ENCODE data around the gene GDPD5. TPM values are rescaled to one million over a fixed set of nuclear protein-coding genes. Genes with fewer than 3 reads are reported as not detected.

GDPD5 gene
- total RNA-seq, 1 donor from 2014 or later, result 15.8 TPM

DNA sequence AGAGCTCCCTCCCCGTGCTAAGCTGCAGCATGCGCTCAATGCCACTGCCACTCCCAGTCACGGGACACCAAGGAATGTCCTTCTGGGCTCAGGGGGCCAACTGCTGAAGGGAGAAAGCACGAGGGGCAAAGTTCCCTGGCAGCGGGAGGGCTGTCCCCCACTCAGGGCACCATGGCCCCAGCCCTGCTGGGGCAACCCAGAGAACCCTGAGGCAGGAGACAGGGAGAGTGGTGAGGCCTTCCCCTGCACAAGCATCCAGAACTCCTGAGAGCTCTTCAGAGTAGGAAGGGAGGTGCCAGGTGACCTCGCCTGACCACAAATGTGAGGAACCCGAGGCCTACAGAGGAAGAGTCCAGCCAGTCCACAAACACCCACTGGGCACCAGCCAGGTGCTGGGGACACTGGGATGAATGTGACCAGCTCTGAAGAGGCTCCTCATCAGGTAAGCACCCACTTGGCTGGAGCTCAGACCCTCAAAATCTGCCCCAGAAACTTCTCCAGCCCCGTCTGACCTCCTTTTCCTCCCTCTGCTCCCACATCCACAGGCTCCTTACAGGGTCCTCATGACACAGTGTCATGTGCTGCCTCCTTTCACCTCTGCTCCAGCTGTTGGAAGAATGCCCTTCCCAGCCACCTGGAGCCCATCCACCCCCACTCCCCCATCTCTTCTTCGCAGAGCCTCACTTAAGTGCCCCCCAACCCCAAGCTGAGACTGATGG lies 15.6 kb downstream of the GDPD5 start:
- TF ChIP-seq, protein P1, sequence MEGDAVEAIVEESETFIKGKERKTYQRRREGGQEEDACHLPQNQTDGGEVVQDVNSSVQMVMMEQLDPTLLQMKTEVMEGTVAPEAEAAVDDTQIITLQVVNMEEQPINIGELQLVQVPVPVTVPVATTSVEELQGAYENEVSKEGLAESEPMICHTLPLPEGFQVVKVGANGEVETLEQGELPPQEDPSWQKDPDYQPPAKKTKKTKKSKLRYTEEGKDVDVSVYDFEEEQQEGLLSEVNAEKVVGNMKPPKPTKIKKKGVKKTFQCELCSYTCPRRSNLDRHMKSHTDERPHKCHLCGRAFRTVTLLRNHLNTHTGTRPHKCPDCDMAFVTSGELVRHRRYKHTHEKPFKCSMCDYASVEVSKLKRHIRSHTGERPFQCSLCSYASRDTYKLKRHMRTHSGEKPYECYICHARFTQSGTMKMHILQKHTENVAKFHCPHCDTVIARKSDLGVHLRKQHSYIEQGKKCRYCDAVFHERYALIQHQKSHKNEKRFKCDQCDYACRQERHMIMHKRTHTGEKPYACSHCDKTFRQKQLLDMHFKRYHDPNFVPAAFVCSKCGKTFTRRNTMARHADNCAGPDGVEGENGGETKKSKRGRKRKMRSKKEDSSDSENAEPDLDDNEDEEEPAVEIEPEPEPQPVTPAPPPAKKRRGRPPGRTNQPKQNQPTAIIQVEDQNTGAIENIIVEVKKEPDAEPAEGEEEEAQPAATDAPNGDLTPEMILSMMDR (IDR thresholded peaks at IDR 0.05), result no peak
- Histone ChIP-seq H3K4me3 (no peak overlapping the region), H3K9me3 (no peaks in the 10 kb centered on the region), H3K27me3 (ENCODE audit: low read depth) (no peaks in the 10 kb centered on the region), H3K27ac (no peak overlapping the region), H3K36me3 (no peaks in the 10 kb centered on the region), H3K4me1 (peaks cover 6% of the 10 kb centered on the region)
- no peak for DNase-seq
- peak; percentile 49 to 57 for ATAC-seq
- intact Hi-C loops (cut with DNase I), result no loop called here

DNA sequence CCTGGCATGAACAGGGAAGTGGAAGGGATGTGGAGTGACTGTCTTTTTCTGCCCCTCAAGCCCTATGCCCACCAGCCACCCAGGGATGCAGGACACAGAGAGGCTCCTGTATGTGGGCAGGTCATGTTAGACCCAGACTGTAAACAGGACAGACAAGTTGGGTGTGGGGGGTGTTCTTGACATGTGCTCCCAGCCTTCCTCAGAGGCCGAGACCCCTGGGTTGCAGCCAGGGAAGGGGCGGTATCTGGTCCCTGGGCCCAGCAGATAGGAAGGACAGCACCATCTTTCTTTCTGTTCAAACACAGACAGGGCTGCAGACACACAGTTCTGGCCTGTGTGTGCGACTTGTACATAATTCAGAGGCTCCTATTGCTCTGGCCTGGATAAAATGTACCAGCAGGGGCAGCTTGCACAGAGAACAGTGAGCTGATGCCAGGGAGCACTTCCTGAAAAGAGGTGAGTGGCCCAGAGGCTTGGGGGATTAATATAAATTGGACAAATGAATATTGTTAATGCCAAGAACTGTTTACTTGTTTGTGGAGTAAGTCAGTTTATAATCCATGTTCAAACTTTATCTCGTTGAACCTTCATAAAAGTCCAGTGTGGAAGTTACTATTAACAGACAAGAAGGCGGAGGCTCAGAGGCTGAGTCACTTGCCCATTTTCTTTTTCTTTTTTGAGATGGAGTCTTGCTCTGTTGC lies 16.6 kb downstream of the GDPD5 start:
- Histone ChIP-seq H3K27me3 (ENCODE audit: low read depth) (no peaks in the 10 kb centered on the region), H3K9me3 (no peaks in the 10 kb centered on the region), H3K4me1 (peaks cover 6% of the 10 kb centered on the region), H3K4me3 (no peak overlapping the region), H3K27ac (no peak overlapping the region), H3K36me3 (no peaks in the 10 kb centered on the region)
- intact Hi-C loops (cut with DNase I), result no loop called here
- DNase-seq, result no peak
- no peak for ATAC-seq
- TF ChIP-seq, protein P1 (IDR thresholded peaks at IDR 0.05), result no peak

DNA sequence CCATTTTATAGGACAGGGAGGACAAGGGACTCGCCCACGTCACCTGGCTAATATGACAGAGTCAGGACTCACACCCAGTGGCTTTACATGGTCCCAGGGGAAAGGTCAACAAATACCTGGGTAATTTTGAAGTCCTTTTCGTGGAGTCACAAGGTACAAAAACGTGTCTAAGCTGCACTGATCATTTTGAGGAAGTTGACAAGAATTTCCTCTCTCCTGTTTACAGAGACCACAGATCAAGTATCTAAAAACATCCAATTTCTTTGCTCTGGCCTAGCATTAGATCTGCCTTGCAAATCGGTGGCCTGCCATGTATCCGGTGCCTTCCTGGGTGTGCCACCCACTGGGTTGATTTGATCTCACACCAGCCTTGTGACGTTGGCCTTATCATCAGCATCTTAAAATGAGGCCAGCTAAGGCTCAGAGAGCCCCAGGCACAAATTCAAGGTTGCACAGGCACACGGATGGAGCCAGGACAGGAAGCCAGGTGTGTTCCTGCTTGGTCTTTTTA lies 17.6 kb downstream of the GDPD5 start:
- Histone ChIP-seq H3K27me3 (ENCODE audit: low read depth) (no peaks in the 10 kb centered on the region), H3K4me3 (no peak overlapping the region), H3K27ac (no peak overlapping the region), H3K36me3 (no peaks in the 10 kb centered on the region), H3K4me1 (peaks cover 6% of the 10 kb centered on the region), H3K9me3 (no peaks in the 10 kb centered on the region)
- TF ChIP-seq, protein P1 (IDR thresholded peaks at IDR 0.05), result no peak
- ATAC-seq (no peak), DNase-seq (no peak)
- intact Hi-C loops (cut with DNase I), result no loop called here

DNA sequence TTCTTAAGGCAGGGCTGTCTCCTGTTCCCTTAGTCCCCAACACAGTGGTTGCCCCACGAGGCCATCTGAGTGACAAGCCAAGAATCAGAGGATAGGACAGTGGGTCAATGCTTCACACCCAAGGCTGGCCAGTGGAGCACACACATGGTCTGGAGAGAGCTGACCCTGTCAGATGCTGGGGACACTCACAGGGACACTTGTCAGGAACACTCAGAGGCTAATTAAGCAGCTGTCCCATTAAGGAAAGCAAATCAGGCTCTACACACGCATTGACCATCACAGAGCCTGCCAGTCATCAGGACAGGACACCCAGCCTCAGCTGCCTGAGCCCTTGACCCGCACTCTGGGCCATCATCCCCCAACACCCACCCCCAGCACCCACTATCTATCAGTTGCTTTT lies 18.2 kb downstream of the GDPD5 start:
- intact Hi-C loops (cut with DNase I), result no loop called here
- ATAC-seq (no peak), DNase-seq (no peak)
- TF ChIP-seq, protein P1 (IDR thresholded peaks at IDR 0.05), result no peak
- Histone ChIP-seq H3K27me3 (ENCODE audit: low read depth) (no peaks in the 10 kb centered on the region), H3K9me3 (no peaks in the 10 kb centered on the region), H3K4me3 (no peak overlapping the region), H3K36me3 (no peaks in the 10 kb centered on the region), H3K27ac (no peak overlapping the region), H3K4me1 (peaks cover 6% of the 10 kb centered on the region)

DNA sequence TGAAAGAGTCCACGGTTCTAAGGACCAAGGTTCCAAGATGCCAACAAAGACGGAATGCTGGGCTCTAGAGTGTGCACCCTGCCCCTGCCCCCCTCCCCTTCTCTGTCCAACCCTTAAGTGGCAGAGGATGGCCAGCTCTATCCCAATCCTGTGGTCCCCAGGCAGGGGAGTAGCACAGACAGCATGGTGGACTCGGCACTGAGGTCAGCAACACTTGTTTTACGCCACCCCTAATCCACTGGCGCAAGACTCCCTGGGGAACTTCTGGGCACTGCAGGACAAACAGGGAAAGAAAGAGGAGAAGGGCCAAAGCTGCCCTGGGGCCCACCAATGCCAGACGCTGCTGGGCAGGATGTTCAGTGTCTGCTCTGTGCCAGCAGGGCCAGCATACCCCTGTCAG lies 18.9 kb downstream of the GDPD5 start:
- no peak overlapping the region for H3K4me3 ChIP-seq
- no peaks in the 10 kb centered on the region for H3K36me3 ChIP-seq
- intact Hi-C loops (cut with DNase I), result no loop called here
- H3K4me1 ChIP-seq, result peaks cover 6% of the 10 kb centered on the region
- TF ChIP-seq, protein P1 (IDR thresholded peaks at IDR 0.05), result no peak
- H3K9me3 ChIP-seq, result no peaks in the 10 kb centered on the region
- no peak for DNase-seq
- H3K27ac ChIP-seq, result no peak overlapping the region
- no peak for ATAC-seq
- no peaks in the 10 kb centered on the region for H3K27me3 ChIP-seq (ENCODE audit: low read depth)

Data from lower lobe of right lung (tissue), 2 donors.